ENCODE measurements around the gene ZDHHC8.

GRCh38 chr22:20087319-20088262 lies 44.0 kb upstream of the ZDHHC8 start:
- TF ChIP-seq POLR2A (IDR thresholded peaks at IDR 0.05; ENCODE audit: low read depth, low read length) (no peak), TAF1 (IDR thresholded peaks at IDR 0.05; ENCODE audit: borderline replicate concordance, low read depth, low read length) (no peak)
